ENCODE results near the gene MICALL2.
"Not testable (repeated sequence)": the region's sequence is repeated elsewhere in the genome, so short reads cannot be mapped to it uniquely, and the experiment has no call there.

The MICALL2 gene

GRCh38 chr7:1447551-1448244 lies 11.6 kb downstream of the MICALL2 start:
- DNase-seq (ENCODE audit: low spot score) = peak; percentile 75

- DNase-seq (ENCODE audit: low spot score) = no peak
These were observed 12.2 kb downstream of the MICALL2 start for GRCh38 chr7:1447112-1447511.

- DNase-seq (ENCODE audit: low spot score) = no peak
These were observed 12.6 kb downstream of the MICALL2 start for GRCh38 chr7:1446620-1447032.

DNA sequence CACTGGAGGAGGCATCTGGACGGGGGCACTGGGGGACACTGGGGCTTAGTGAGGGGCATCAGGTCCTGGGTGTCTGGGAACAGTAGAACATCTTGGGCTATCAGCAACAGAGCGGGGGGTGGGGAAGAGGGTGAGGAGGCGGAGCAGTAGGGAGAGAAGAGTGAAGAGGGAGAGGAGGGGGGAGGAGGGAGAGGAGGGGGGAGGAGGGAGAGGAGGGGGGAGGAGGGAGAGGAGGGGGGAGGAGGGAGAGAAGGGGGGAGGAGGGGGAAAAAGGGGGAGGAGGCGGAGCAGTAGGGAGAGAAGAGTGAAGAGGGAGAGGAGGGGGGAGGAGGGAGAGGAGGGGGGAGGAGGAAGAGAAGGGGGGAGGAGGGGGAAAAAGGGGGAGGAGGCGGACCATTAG lies 13.2 kb downstream of the MICALL2 start:
- not testable (repeated sequence) for DNase-seq (ENCODE audit: low spot score)

DNA sequence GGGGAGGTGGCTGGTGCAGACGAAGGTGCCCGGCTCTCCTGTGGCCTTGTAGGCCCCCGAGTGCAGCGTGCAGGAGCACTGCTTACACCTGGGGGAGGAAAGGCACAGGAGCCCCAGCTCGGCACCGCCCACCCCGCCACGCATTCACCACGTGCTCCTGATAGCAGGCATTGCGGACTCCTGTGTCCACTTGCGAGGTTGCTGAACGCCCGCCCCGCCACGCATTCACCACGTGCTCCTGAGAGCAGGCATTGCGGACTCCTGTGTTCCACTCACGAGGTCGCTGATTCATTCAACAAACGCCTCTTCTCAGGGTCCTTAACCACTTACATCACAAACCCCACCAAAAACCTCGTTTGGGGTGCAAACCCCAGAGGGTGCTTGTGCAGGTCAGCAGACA lies 13.9 kb downstream of the MICALL2 start:
- no peak for DNase-seq (ENCODE audit: low spot score)

- DNase-seq (ENCODE audit: low spot score) = no peak
These were observed 14.3 kb downstream of the MICALL2 start for GRCh38 chr7:1444925-1445322.

DNA sequence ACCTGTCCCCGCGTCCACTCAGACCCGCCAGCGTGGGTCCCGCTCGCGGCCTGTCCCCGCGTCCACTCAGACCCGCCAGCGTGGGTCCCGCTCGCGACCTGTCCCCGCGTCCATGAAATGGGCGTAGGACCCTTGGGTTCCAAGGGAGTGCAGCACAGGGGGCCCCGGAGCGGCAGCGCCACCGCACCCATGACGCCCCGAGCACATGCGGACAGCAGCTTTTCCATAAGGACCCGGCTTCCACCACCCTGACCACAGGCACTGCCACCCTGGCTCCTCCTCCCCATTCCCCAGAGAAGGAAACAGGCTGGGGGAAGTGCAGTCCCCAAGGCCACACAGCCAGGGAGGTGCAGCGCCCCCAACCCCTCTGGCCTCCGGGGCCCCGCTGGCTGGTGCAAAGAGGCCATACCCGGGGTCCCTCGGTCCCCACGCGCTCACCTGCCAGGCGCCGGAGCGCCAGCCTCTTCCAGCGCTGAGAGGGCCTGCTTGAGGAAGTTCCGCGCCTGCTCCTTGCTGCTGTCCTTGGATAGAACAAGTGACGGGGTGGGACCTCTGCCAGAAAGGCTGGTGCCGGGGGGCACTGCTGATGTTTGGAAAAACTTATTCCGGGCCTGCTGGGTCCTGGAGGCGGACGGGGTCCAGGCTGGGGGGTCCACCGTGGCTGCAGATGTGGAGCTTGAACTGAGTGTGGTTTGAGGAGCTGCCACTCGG lies 14.9 kb downstream of the MICALL2 start:
- no peak for DNase-seq (ENCODE audit: low spot score)

GRCh38 chr7:1443587-1444200 lies 15.6 kb downstream of the MICALL2 start:
- DNase-seq (ENCODE audit: low spot score) = not testable (repeated sequence)

DNA sequence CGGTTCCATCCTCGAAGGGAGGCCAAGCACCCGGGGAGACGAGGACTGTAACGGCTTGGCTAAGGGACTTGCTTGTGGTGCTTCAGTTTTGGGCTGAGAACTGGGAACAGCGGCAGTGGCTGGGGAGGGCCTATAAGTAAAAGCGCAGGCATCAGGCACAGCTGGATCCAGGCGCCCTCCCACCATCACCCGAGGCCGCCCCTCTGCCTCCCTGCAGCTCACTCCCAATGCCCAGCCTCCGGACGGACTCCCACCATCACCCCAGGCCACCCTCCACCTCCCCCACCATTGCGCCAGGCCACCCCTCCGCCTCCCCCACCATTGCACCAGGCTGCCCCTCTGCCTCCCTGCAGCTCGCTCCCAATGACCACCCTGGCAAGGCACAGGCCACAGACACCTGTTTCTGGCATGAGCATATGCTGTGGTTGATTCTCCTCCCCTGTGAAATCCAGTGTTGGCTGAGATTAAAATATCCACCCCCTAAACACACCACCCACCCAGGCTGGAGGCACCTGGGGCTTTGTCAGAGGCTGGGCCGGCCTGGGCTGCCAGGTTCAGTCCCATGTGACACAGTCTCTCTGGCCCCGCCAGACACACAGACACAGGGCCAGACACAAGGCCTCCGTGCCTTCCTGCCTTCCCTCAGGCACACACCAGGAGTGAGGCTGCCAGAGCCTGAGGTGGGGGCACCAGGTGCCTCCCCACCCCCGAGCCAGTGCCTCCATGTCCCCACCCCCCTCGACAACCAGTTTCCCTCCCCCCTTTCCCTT lies 16.7 kb downstream of the MICALL2 start:
- DNase-seq (ENCODE audit: low spot score) = no peak

GRCh38 chr7:1441615-1442354 lies 17.5 kb downstream of the MICALL2 start:
- DNase-seq (ENCODE audit: low spot score) = no peak

DNA sequence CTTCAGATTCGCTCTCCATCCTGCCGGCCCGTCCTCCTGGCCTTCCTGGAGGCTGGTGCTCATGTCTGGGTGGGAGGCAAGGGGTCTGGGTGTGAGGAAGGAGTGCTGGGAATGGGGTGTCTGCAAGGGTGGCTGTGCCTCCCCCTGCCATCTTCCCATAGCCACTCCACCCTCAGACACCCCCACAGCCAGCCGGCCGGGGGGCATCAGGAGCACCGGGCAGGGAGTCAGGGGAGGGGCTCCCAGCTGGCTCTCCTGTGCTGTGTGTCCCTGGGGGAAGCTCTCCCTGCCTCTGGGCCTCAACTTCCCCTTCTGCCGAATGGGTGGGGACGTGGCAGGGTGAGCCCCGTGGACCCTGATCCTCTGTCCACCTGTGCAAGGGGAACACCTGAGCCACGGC lies 18.6 kb downstream of the MICALL2 start:
- DNase-seq (ENCODE audit: low spot score) = no peak

- no peak for DNase-seq (ENCODE audit: low spot score)
These were observed 19.6 kb downstream of the MICALL2 start for GRCh38 chr7:1439373-1440363.

DNA sequence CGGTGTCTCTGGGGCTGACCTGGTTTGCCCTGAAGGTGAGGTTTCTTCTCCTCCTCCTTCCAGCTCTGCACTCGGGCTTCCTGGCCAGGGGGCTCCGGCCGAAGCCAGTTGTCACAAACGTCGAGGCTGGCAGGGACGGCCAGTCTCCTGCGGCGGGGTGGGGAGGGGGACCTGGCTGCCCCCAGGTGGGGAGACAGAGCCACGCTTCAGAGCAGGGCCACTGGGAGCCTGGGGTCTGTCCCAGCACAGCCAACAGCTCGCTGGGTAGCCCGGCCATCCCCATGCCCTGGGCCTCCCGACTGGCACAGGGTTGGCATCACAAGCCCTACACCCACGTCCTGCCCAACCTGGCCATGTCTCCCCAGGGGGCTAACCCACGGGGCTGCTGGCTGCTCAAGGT lies 20.4 kb downstream of the MICALL2 start:
- DNase-seq (ENCODE audit: low spot score) = no peak

GRCh38 chr7:1438208-1438607 lies 21.1 kb downstream of the MICALL2 start:
- DNase-seq (ENCODE audit: low spot score) = no peak

DNA sequence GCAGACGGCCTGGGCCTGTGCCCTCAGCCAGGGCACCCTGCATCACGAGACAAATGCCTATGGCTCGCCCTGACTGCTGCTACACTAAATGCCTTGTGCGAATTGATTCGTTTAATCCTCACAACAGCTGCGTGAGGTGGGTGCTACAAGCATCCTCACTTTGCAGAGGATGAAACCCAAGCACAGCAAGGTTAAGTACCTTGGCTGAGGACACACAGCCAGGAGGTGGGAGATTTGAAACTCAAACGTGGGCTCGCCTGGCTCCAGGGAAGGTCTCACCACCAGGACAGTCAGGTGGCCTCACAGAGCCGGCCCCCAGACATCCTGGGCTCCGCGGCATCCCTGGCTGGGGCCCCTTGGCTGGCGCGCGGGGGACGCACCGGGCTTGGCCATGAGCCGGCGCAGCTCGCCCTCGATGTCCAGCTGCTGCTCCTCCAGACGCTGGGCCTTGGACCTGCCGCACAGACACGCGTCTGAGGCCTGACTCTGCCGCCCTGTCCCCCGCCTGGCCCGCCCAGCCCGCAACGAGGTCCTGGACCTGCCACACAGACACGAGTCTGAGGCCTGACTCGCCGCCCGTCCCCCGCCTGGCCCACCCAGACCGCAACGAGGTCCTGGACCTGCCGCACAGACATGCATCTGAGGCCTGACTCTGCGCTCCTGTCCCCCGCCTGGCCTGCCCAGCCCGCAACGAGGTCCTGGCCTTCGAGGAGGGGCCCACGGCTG lies 22.0 kb downstream of the MICALL2 start:
- no peak for DNase-seq (ENCODE audit: low spot score)

DNA sequence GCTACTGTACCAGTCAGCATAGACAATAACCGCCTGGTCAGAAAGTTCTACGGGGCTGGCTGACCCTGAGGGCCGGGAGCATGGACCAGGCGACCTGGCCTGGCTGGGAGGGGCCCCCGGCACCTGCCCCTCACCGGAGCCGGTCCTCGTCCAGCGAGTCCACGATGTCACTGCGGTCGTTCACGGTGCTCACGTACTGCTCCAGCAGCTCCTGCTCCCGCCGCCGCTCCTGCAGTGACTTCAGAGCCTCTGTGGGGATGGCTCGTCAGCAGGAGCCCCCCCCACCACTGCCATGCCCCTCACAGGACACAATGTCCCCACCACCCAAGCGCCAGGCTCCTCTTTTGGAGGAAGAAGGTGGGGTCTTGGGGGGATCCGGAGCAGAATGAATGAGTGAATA lies 22.7 kb downstream of the MICALL2 start:
- DNase-seq (ENCODE audit: low spot score) = no peak

DNA sequence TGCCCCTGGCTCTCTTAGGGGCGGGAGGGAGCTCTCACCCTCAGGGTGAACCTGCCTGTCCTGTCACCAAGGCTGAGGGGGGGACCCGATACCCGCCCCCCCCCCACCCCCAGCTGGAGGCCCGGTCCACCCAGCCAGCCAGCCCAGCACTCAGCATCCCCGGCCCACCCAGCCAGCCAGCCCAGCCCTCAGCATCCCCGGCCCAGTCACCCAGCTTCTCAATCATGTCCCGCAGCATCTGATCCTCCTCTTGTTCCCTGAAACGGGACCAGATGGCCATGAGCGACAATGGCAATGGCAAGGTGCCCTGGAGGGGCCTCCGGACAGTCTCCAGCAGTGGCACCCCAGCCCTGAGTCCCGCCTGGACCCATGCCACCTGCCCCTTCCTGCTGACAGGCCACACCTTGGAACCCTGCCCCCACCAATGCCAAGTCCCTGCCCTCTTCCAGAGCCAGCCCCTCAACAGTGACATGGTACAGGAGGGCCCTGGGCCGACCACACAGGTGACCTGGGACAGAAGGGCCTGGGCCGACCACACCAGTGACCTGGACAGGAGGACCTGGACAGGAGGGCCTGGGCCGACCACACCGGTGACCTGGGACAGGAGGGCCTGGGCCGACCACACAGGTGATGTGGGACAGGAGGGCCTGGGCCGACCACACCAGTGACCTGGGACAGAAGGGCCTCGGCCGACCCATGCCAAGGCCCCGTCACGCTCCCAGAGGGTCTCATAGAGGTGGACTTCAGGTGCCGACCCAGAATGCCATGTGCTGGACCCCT lies 24.2 kb downstream of the MICALL2 start:
- DNase-seq (ENCODE audit: low spot score) = no peak

DNA sequence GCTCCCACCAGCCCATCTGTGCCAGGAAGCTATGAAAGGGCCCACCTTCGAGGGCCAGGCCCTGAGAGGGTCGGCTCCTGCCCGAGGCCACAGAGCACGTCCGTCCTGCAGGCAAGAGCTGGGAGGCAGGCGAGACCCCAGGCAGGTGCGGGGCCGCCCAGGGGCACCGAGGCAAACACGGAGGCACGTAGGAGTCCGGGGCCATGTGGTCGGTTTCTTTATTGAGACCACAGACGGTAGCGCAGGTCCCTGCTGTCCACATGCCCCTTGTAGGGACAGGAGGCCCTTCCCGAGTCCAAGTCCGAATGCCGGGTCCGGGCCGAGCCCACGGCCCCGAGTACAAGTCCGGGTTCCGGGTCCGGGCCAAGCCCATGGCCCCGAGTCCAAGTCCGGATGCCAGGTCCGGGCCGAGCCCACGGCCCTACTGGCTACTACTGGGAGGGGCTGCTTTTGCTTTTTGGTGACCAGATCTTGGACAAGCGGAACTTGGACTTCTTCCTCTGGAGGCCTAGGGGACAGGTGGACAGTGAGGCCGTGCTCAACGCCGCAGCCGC lies 25.0 kb downstream of the MICALL2 start:
- no peak for DNase-seq (ENCODE audit: low spot score)
